Adrenal gland (tissue), 12 donors: ENCODE data around the gene UPK1A. TPM values are rescaled to one million over a fixed set of nuclear protein-coding genes. Genes with fewer than 3 reads are reported as not detected.
"Not testable (repeated sequence)": the region's sequence is repeated elsewhere in the genome, so short reads cannot be mapped to it uniquely, and the experiment has no call there.

Source experiments
- DNase-seq, 7 donors: peaks; one replicate each; pipeline ENCODE4 v3.0.0-alpha.2; 2019 to 2020
- H3K27ac ChIP-seq, 5 donors: fragments of 200-600 bp; sonication (generic) in 4 of 5; 1 replicate in 3 of 5; 2 replicates in 2 of 5; pipeline versions ENCODE4 v1.5.1 to v1.8.0; 2016 to 2020; ENCODE audit warnings: mild to moderate bottlenecking in 1 of 5
- H3K27me3 ChIP-seq: fragments of 200-600 bp; 2 replicates; pipeline ENCODE4 v1.8.0; 2021
- H3K36me3 ChIP-seq, 2 donors: fragments of 200-600 bp; replicated peaks in 1 of 2; 1 replicate in 1 of 2; 2 replicates in 1 of 2; pipeline versions ENCODE4 v1.5.1 to v1.8.0; 2018 to 2022
- H3K4me1 ChIP-seq, 2 donors: fragments of 200-600 bp; replicated peaks in 1 of 2; 1 replicate in 1 of 2; 2 replicates in 1 of 2; pipeline versions ENCODE4 v1.5.1 to v1.8.0; 2018 to 2021
- H3K4me3 ChIP-seq, 4 donors: fragments of 200-600 bp; sonication (generic) in 3 of 4; one replicate each; pipeline ENCODE4 v1.5.1; 2016 to 2018
- H3K9me3 ChIP-seq, 3 donors: fragments of 200-600 bp; sonication (generic) in 1 of 3; replicated peaks in 1 of 3; 1 replicate in 2 of 3; 2 replicates in 1 of 3; pipeline versions ENCODE4 v1.5.1 to v1.8.0; 2016 to 2021
- POLR2A ChIP-seq, 2 donors: fragments of 450-650 bp; IDR thresholded peaks; one replicate each; pipeline ENCODE4 v1.6.1; 2017; ENCODE audit warnings: antibody characterized with exemption in 2 of 2, mild to moderate bottlenecking in 2 of 2, moderate library complexity in 1 of 2
- WGBS, 4 donors: extraction: QIAGEN DNeasy Blood & Tissue Kit in 2 of 4; methylation state at CpG; one replicate each; pipeline versions ENCODE4 v1.1.5 to v1.1.7; 2013 to 2017; 5-methylcytosine and 5-hydroxymethylcytosine counted together
- intact Hi-C, 2 donors: fragments of 100-400 bp; cut with DNase I; formaldehyde crosslinking; loops; one replicate each; pipeline versions ENCODE4 v1.14.1 to v1.15.0; 2022 to 2023
- polyA plus RNA-seq, 3 donors: library from polyadenylated mRNA; stranded (reverse); fragments of 200-250 nt in 2 of 3; fragments of 350-450 nt in 1 of 3; fragmentation: Illumina TruSeq in 1 of 3; extraction: RNeasy Lipid Tissue Mini Kit (QIAGEN cat#74804) in 1 of 3; gene quantifications; one replicate each; pipeline ENCODE4 v1.2.3, GENCODE V29; 2013 to 2014
- total RNA-seq, 9 donors: library from RNA; depleted of rRNA in 4 of 9; stranded (reverse); fragments of >200 nt in 4 of 9; fragments of 120-200 nt in 1 of 9; fragmentation: NEBNext Ultra II Directional in 1 of 9; extraction: Animal tissue kit (Norgen Biotek cat#: 25700) in 1 of 9; gene quantifications; one replicate each; pipeline versions ENCODE4 v1.1.0 to v1.2.4, GENCODE V29; 2013 to 2023
- TF ChIP-seq, protein P1 (sequence below), 6 experiments: fragments of 450-650 bp in 4 of 6; fragments of 200-600 bp in 2 of 6; sonication (generic) in 1 of 6; IDR thresholded peaks; 1 replicate in 5 of 6; 2 replicates in 1 of 6; pipeline versions ENCODE4 v1.5.1 to v1.8.0; 2016 to 2021; ENCODE audit warnings: antibody characterized with exemption in 6 of 6, mild to moderate bottlenecking in 2 of 6, moderate library complexity in 1 of 6
- donor health status: healthy with polysubstance abuse.
- donor health status: Bipolar disorder and iron deficiency.
- donor health status: DM: yes; HTN: yes; CAD: no.
- donor health status: DM: no; HTN: no; CAD: no.
- donor health status: DM: no; HTN: no; CAD: no.
- donor health status: DM: yes; HTN: yes; CAD: no.

Gene UPK1A
- total and polyA plus RNA-seq, 12 donors, result 1.2 TPM; not detected in 11

- H3K27ac ChIP-seq, result no peak overlapping the region
- H3K36me3 ChIP-seq, result peaks cover 0 to 43% of the 10 kb centered on the region in 2 donors
- DNase-seq, result no peak
- no peak overlapping the region for H3K4me3 ChIP-seq
- intact Hi-C loops, result no loop called here
- no peak for TF ChIP-seq POLR2A (IDR thresholded peaks at IDR 0.05)
- TF ChIP-seq, protein P1, sequence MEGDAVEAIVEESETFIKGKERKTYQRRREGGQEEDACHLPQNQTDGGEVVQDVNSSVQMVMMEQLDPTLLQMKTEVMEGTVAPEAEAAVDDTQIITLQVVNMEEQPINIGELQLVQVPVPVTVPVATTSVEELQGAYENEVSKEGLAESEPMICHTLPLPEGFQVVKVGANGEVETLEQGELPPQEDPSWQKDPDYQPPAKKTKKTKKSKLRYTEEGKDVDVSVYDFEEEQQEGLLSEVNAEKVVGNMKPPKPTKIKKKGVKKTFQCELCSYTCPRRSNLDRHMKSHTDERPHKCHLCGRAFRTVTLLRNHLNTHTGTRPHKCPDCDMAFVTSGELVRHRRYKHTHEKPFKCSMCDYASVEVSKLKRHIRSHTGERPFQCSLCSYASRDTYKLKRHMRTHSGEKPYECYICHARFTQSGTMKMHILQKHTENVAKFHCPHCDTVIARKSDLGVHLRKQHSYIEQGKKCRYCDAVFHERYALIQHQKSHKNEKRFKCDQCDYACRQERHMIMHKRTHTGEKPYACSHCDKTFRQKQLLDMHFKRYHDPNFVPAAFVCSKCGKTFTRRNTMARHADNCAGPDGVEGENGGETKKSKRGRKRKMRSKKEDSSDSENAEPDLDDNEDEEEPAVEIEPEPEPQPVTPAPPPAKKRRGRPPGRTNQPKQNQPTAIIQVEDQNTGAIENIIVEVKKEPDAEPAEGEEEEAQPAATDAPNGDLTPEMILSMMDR (IDR thresholded peaks at IDR 0.05), result no peak
- no peaks in the 10 kb centered on the region for H3K9me3 ChIP-seq
- peaks cover 14 to 21% of the 10 kb centered on the region in 2 donors for H3K4me1 ChIP-seq
- 74 to 77% (median 76%) methylated on average over 9 of the region's 9 CpGs for WGBS, 4 donors
- no peaks in the 10 kb centered on the region for H3K27me3 ChIP-seq
Measured at GRCh38 chr19:35650581-35650980, 15.7 kb upstream of the UPK1A start.

- not testable (repeated sequence) for H3K27me3 ChIP-seq
- 95 to 97% (median 95%) methylated on average over 6 of the region's 6 CpGs for WGBS, 4 donors
- peaks cover 0 to 83% of the 10 kb centered on the region in 2 donors for H3K36me3 ChIP-seq
Measured at GRCh38 chr19:35654828-35655227, 11.5 kb upstream of the UPK1A start.

GRCh38 chr19:35655600-35655999 is 10.7 kb upstream of the UPK1A start:
- no peaks in the 10 kb centered on the region for H3K9me3 ChIP-seq
- H3K27me3 ChIP-seq, result no peaks in the 10 kb centered on the region
- no peaks in the 10 kb centered on the region for H3K4me1 ChIP-seq
- DNase-seq, result no peak
- H3K36me3 ChIP-seq, result peaks cover 0 to 88% of the 10 kb centered on the region in 2 donors
- no peak overlapping the region for H3K4me3 ChIP-seq
- intact Hi-C loops, result no loop called here
- WGBS, 4 donors, result 88 to 96% (median 95%) methylated on average over 4 of the region's 4 CpGs
- no peak for TF ChIP-seq POLR2A (IDR thresholded peaks at IDR 0.05)
- TF ChIP-seq, protein P1 (IDR thresholded peaks at IDR 0.05), result no peak
- no peak overlapping the region for H3K27ac ChIP-seq

More at GRCh38 chr19:35654828-35655227, 11.5 kb upstream of the UPK1A start:
- H3K27ac ChIP-seq, H3K9me3 ChIP-seq, H3K4me3 ChIP-seq, DNase-seq, H3K4me1 ChIP-seq, intact Hi-C loops: not testable (repeated sequence)

GRCh38 chr19:35656700-35657099 is 9.6 kb upstream of the UPK1A start:
- WGBS, 4 donors, result 83 to 96% (median 94%) methylated on average over 3 to 6 of the region's 6 CpGs

More at GRCh38 chr19:35656700-35657099, 9.6 kb upstream of the UPK1A start:
- TF ChIP-seq POLR2A (IDR thresholded peaks at IDR 0.05), result no peak
- TF ChIP-seq, protein P1 (IDR thresholded peaks at IDR 0.05), result no peak
- Histone ChIP-seq H3K4me3 (no peak overlapping the region), H3K27me3 (no peaks in the 10 kb centered on the region), H3K4me1 (no peaks in the 10 kb centered on the region), H3K27ac (no peak overlapping the region), H3K36me3 (peaks cover 0 to 83% of the 10 kb centered on the region in 2 donors), H3K9me3 (no peaks in the 10 kb centered on the region)
- DNase-seq, result no peak
- intact Hi-C loops, result no loop called here
